HG03066 (cell line): ENCODE data around the gene UFSP1.

Experiments used
- ATAC-seq: cut with Tn5 transposase; IDR thresholded peaks from one replicate; pipeline ENCODE4 v1.9.1; 2021; ENCODE audit warnings: low read depth; ENCODE audit not compliant: unreplicated experiment

UFSP1 gene

DNA sequence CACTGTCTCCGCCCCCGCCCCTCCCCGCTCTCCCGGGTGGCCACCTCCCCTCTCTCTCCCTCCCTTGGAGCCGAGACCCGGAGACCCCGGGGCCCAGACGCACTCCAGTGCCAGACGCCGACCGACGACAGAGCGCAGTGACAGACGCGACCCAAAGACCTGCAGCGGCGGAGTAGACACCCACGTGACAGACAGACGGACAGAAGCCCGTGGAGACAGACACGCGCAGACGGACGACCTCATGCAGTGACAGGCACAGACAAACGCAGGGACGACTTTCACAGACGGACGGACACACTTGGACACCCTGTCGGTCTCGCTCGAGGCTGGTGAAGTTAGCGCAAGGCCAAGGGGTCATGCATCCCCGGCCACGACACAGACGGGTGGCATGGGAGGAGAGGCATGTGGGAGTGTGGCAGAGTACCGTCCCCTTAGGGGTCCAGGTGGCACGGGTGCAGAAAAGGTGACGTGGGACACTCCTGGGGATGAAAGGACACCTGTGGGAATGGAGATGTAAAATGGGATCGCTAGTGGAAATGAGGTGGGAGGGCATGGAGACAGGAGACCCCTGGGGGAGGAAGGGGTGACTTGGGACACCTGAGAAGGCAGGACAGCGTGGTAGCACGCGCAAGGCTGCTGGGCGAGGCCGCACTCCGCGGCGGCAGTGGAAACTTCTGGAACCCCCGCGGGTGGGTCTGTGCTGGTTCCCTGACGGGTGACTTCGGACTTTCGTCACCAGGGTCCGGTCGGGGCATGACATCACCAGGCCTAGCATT, 6.6 kb upstream of the UFSP1 start:
- ATAC-seq, result no peak

- no peak for ATAC-seq
Measured at GRCh38 chr7:100895701-100895955, 6.1 kb upstream of the UFSP1 start, which contains the start of gene ACHE. ACHE (minus strand) TSS chr7:100895888; CDS start chr7:100894232, 1,656 bp downstream.

DNA sequence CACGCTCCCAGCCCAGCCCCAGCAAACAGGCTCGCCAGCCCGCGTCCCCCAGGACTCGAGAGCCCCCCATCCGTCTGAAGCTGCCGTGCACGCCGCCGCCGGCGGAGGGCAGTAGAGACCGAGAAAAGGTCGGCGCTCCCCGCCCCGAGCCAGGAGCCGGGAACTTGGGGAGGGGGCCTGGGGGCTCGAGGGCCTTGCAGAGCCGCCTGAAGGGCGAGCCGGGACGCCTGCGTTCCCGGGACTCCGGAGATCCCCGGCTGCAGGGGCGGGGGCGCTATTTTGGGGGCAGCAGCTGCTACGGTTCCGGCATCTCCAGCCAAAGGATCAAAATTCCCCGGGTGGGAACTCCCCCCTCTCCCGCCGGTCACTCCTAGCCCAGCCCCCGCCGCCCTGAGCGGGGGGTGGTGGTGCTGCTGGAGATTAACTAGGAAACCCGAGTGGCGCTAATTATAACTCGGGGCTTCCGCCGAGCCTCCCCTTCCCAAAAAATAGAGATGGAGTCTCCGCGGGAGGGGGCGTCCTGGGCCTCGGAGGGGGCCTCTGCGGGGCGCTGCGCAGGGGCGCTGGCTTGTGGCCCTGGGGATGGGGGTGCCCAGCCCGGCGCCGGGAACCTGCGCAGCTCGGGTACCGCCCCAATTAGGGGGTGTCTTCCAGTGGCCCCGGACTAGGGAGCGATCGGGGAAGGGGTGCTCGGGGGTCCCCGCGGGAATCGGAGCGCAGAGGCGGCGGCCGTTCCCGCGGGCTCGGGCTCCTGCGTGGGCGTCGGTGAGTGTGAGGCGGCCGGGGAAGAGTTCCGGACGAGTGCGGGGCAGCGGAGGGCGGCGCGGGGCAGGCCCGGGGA, 5.6 kb upstream of the UFSP1 start:
- ATAC-seq, result no peak

- no peak for ATAC-seq
Measured at GRCh38 chr7:100893910-100894721, 4.6 kb upstream of the UFSP1 start.

- ATAC-seq, result no peak
Measured at GRCh38 chr7:100893318-100893895, 3.9 kb upstream of the UFSP1 start.

DNA sequence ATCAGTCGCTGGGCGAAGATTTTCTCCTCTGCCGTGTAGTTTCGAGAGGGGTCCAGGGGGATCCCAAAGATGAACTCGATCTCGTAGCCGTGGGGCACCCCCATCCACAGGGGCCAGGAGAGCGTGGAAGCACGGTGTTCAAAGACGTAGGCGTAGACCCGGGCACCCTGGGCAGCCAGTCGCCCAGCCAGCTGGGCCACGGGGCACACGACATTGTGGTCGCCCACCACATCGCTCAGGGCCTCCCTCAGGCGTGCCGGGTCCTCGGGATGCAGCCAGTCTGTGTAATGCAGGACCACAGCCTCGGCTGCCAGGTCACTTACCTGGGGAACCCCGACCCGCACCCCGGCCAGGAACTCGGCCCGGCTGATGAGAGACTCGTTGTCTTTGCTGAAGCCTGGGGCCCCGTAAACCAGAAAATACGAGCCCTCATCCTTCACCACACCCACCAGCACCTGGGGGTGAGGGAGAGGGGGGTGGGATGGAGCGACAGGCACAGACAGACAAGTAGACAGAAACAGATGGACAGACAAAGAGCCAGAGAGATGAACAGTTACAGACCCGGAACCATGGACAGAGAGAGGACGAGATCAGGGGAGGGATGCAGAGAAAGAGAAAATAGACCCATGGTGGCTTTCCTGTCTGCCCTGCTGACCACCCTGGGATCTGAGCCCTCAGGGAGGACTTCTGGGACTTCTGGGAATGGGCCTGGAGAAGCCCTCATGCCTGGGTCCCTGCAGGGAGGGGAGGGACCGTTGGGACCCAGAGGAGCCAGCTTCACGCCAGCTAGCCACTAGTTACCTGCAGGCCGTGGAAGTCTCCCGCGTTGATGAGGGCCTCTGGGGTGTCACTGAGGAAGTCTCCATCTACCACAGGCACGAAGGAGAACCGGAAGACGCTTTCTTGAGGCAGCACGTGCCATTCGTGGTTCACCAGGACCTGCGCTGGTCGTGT, 3.1 kb upstream of the UFSP1 start:
- ATAC-seq, result no peak

DNA sequence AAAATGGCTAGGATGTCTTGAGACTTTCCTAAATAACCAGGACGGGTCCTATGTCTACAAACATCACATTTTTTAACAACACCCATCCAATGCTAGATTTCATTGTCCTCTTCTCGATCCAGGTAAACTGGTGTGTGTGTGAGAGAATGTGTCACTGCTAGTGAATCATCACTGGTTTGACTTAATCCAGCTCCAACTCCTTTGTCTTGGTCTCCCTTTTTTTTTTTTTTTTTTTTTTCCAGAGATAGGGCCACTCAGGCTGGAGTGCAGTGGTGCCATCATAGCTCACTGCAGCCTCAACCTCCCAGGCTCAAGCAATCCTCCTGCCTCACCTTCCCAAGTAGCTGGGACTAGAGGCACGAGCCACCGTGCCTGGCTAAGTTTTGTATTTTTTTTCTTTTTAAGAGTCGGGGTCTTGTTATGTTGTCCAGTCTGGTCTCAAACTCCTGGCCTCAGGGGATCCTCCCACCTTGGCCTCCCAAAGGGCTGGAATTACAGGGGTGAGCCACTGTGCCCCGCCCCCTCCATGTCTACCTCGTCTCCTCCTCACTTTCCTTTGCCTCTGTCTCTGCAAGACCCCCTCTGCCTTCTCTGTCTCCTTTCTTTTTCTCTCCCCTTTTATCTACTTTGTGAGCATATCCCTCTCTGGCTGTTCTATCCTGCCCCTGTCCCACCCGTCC, 2.2 kb upstream of the UFSP1 start:
- no peak for ATAC-seq

GRCh38 chr7:100890653-100891567, 1.4 kb upstream of the UFSP1 start:
- ATAC-seq, result no peak

GRCh38 chr7:100888291-100888987, 1.1 kb downstream of the UFSP1 start:
- ATAC-seq, result no peak

DNA sequence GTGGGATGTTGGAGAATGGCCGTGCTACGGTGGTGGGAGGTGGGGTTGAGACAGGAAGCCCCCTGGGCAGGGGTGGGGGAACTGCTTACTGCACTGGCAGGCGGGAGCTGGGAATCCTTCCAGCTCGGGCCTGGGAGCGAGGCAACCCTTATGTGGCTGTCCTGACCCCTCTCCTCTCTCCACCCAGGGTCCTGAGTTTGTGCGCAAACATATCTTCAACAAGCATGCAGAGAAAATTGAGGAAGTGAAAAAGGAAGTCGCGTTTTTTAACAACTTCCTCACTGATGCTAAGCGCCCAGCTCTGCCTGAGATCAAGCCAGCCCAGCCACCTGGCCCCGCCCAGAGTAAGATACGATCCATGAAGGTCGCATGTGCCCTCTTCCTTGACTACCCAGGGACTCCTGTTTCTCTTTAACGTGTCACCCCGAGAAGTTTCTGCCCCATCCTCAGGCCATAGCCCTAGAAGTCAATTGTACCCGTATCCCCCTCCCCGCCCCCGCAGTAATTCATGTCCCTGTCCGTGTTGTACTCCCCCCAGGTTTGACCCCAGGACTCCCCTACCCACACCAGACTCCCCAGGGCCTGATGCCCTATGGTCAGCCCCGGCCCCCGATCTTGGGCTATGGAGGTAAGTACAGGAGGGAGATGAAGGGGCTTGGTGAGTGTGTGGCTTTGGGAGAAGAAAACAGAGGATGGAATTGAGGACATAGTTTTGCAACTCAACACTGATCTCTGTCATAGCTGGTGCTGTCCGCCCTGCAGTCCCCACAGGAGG, 1.8 kb downstream of the UFSP1 start:
- ATAC-seq, result peak; percentile 45

- no peak for ATAC-seq
Measured at GRCh38 chr7:100886936-100887515, 2.5 kb downstream of the UFSP1 start.

- no peak for ATAC-seq
Measured at GRCh38 chr7:100886142-100886935, 3.2 kb downstream of the UFSP1 start.

- no peak for ATAC-seq
Measured at GRCh38 chr7:100885440-100886141, 3.9 kb downstream of the UFSP1 start.

- no peak for ATAC-seq
Measured at GRCh38 chr7:100884736-100885439, 4.6 kb downstream of the UFSP1 start.
